ENCODE measurements around the gene NUMB. TPM values are rescaled to one million over a fixed set of nuclear protein-coding genes. Genes with fewer than 3 reads are reported as not detected.

The NUMB gene
- total RNA-seq, 1 experiment from 2014 or later = 46.5 TPM

GRCh38 chr14:73305499-73305898, 152.8 kb downstream of the NUMB start:
- Histone ChIP-seq H2BK12ac (ENCODE audit: insufficient read length, low read depth, low read length) (no peak overlapping the region), H3K9me3 (ENCODE audit: control insufficient read depth, low read depth, low read length) (no peaks in the 10 kb centered on the region), H4K5ac (ENCODE audit: insufficient read length, low read depth, low read length) (no peak overlapping the region), H3K27ac (ENCODE audit: insufficient read length, low read depth, low read length) (no peak overlapping the region), H4K91ac (ENCODE audit: insufficient read length, low read depth, low read length) (no peak overlapping the region), H2BK15ac (ENCODE audit: low read depth, low read length) (no peak overlapping the region), H3K27me3 (ENCODE audit: insufficient read depth, low read length) (no peaks in the 10 kb centered on the region), H2AFZ (ENCODE audit: low read length) (no peak overlapping the region), H3K18ac (ENCODE audit: insufficient read length, low read depth, low read length) (no peak overlapping the region), H3K79me2 (ENCODE audit: insufficient read depth, low read length) (no peaks in the 10 kb centered on the region), H2BK120ac (ENCODE audit: low read depth, low read length, poor library complexity, severe bottlenecking) (no peak overlapping the region), H4K8ac (replicated peaks; ENCODE audit: insufficient read length, low read depth, low read length) (no peak overlapping the region), H3K4me2 (ENCODE audit: insufficient read depth, insufficient read length, low read length) (no peak overlapping the region), H2BK20ac (ENCODE audit: low read depth, low read length, poor library complexity, severe bottlenecking) (no peak overlapping the region), H3K4me1 (ENCODE audit: insufficient read depth, low read length) (no peaks in the 10 kb centered on the region), H2BK5ac (ENCODE audit: insufficient read length, low read length) (no peak overlapping the region), H3T11ph (ENCODE audit: low read length) (no peak overlapping the region), H3K23ac (ENCODE audit: insufficient read length, low read depth, low read length) (no peak overlapping the region), H3K23me2 (ENCODE audit: insufficient read length, low read depth, low read length, poor library complexity, severe bottlenecking) (no peaks in the 10 kb centered on the region), H3K79me1 (ENCODE audit: insufficient read depth, low read depth, low read length, poor library complexity, severe bottlenecking) (no peaks in the 10 kb centered on the region), H3K9ac (ENCODE audit: extremely low read depth, insufficient read length, low read length) (no peak overlapping the region), H4K20me1 (ENCODE audit: control insufficient read depth, insufficient read depth, insufficient read length) (no peaks in the 10 kb centered on the region), H3K14ac (ENCODE audit: insufficient read depth, low read length) (no peak overlapping the region), H3K4ac (ENCODE audit: low read depth, low read length) (no peak overlapping the region), H3K56ac (ENCODE audit: insufficient read length, low read depth, low read length) (no peak overlapping the region), H2AK5ac (ENCODE audit: insufficient read length, low read length) (no peak overlapping the region)
- Mint-ChIP-seq H3K4me3 (no peak overlapping the region), H3K27me3 (ENCODE audit: low read depth) (no peaks in the 10 kb centered on the region), H3K9me3 (peaks cover 3 to 4% of the 10 kb centered on the region in 2 experiments; a peak in 2 of 5 replicates), H3K4me1 (no peaks in the 10 kb centered on the region), H3K27ac (peak overlapping the region in 1 of 3 experiments; percentile 49; a peak in 1 of 7 replicates), H3K36me3 (ENCODE audit: insufficient read depth in 1 of 3, low read depth in 3 of 3) (peaks cover 3 to 8% (median 5%) of the 10 kb centered on the region in 3 experiments; a peak in 4 of 7 replicates)
- DNase-seq = no peak
- no CpG with 5 or more reads among the region's 3 CpGs for WGBS (ENCODE audit: extremely low coverage, insufficient read length, low lambda C conversion rate)
- TF ChIP-seq CTCF (conservative IDR thresholded peaks at IDR 0.05) = no peak
